RWPE2 (cell line): ENCODE measurements around the gene PEX14.

Source experiments
- ATAC-seq: fragments of 200-7000 bp; cut with Tn5 transposase; 3 replicates; pipeline ENCODE4 v1.9.1; 2021; ENCODE audit warnings: low read depth
- DNase-seq: peaks from one replicate; pipeline ENCODE4 v3.0.0-alpha.2; 2020; ENCODE audit warnings: low spot score
- H3K27ac ChIP-seq: fragments of 450-650 bp; 2 replicates; pipeline ENCODE4 v1.5.1; 2017; ENCODE audit warnings: mild to moderate bottlenecking; ENCODE audit not compliant: poor library complexity, severe bottlenecking
- H3K27me3 ChIP-seq: fragments of 250-450 bp; sonication (Bioruptor Pico); 2 replicates; pipeline ENCODE4 v1.5.1; 2021; ENCODE audit warnings: mild to moderate bottlenecking, moderate library complexity; ENCODE audit not compliant: insufficient read depth, poor library complexity, severe bottlenecking
- H3K36me3 ChIP-seq: fragments of 250-450 bp; sonication (Bioruptor Pico); 2 replicates; pipeline ENCODE4 v1.5.1; 2020; ENCODE audit warnings: low read depth, mild to moderate bottlenecking, moderate library complexity
- H3K4me1 ChIP-seq: fragments of 250-450 bp; sonication (Bioruptor Pico); 2 replicates; pipeline ENCODE4 v1.5.1; 2021; ENCODE audit warnings: mild to moderate bottlenecking, moderate library complexity; ENCODE audit not compliant: insufficient read depth, poor library complexity, severe bottlenecking
- H3K4me3 ChIP-seq: fragments of 250-450 bp; sonication (Bioruptor Pico); 2 replicates; pipeline ENCODE4 v1.5.1; 2021; ENCODE audit warnings: mild to moderate bottlenecking, moderate library complexity; ENCODE audit not compliant: severe bottlenecking
- H3K9me3 ChIP-seq: fragments of 250-450 bp; sonication (Bioruptor Pico); 2 replicates; pipeline ENCODE4 v1.5.1; 2021; ENCODE audit warnings: mild to moderate bottlenecking, moderate library complexity; ENCODE audit not compliant: severe bottlenecking
- TF ChIP-seq, protein P1 (sequence below): fragments of 450-650 bp; IDR thresholded peaks from one replicate; pipeline ENCODE4 v1.5.1; 2017; ENCODE audit warnings: mild to moderate bottlenecking, moderate library complexity; ENCODE audit not compliant: poor library complexity, severe bottlenecking

The PEX14 gene

GRCh38 chr1:10513199-10513598, 38.4 kb downstream of the PEX14 start:
- no peak for DNase-seq
- TF ChIP-seq, protein P1, sequence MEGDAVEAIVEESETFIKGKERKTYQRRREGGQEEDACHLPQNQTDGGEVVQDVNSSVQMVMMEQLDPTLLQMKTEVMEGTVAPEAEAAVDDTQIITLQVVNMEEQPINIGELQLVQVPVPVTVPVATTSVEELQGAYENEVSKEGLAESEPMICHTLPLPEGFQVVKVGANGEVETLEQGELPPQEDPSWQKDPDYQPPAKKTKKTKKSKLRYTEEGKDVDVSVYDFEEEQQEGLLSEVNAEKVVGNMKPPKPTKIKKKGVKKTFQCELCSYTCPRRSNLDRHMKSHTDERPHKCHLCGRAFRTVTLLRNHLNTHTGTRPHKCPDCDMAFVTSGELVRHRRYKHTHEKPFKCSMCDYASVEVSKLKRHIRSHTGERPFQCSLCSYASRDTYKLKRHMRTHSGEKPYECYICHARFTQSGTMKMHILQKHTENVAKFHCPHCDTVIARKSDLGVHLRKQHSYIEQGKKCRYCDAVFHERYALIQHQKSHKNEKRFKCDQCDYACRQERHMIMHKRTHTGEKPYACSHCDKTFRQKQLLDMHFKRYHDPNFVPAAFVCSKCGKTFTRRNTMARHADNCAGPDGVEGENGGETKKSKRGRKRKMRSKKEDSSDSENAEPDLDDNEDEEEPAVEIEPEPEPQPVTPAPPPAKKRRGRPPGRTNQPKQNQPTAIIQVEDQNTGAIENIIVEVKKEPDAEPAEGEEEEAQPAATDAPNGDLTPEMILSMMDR, result no peak
- Histone ChIP-seq H3K36me3 (no peaks in the 10 kb centered on the region; the same call in 1 of the 2 replicates), H3K9me3 (no peaks in the 10 kb centered on the region), H3K4me3 (no peak overlapping the region), H3K27ac (no peak overlapping the region), H3K4me1 (peaks cover 44% of the 10 kb centered on the region), H3K27me3 (no peaks in the 10 kb centered on the region)
- no peak for ATAC-seq

DNA sequence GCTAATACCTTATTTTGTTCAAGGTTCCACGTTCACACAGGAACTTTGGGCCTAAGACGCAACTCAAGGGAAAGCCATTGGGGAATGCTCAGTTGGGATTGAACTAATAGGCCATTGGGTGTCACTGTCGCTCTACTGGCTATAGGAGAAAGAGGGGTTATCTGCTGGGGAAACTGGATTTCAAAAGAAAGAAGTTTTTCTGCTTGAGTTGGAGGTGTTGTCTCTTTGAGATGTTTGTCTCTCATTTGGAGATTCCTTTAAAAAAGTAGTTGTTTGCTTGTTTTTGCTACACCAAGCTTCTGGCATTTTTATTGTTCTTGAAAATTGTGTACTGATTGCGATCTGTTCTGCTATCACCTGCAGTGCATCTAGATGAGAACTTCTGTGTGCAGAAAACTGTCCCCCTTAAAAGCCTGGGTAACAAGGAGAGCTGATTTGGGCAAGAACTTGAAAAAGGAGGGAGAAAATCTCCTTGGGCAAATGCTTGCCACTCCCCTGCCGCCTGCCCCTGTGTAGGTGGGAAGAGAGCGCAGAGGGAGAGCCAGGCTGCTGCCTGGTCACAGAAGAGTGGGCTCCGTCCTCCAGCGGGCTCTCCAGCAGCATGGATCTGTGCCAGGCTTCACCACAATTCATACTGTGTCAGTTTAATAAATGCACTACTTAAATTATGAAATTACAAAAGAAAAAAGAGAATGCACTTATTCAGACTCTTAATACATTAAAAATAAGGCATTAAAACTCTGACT, 39.9 kb downstream of the PEX14 start:
- Histone ChIP-seq H3K27ac (no peak overlapping the region), H3K9me3 (no peaks in the 10 kb centered on the region), H3K36me3 (no peaks in the 10 kb centered on the region; the same call in 1 of the 2 replicates), H3K4me3 (no peak overlapping the region), H3K4me1 (peaks cover 35% of the 10 kb centered on the region), H3K27me3 (no peaks in the 10 kb centered on the region)
- DNase-seq (no peak), ATAC-seq (no peak)
- TF ChIP-seq, protein P1, result peak; percentile 79

- ATAC-seq (no peak), DNase-seq (no peak)
- H3K9me3 ChIP-seq, result no peaks in the 10 kb centered on the region
- no peaks in the 10 kb centered on the region; the same call in 1 of the 2 replicates for H3K36me3 ChIP-seq
- H3K27ac ChIP-seq, result no peak overlapping the region
- H3K4me3 ChIP-seq, result no peak overlapping the region
- TF ChIP-seq, protein P1, result no peak
- H3K4me1 ChIP-seq, result peaks cover 28% of the 10 kb centered on the region
- no peaks in the 10 kb centered on the region for H3K27me3 ChIP-seq
Observed at GRCh38 chr1:10515301-10515975, 40.7 kb downstream of the PEX14 start.

GRCh38 chr1:10515976-10516750, 41.4 kb downstream of the PEX14 start:
- no peaks in the 10 kb centered on the region for H3K27me3 ChIP-seq
- TF ChIP-seq, protein P1, result no peak
- H3K36me3 ChIP-seq, result no peaks in the 10 kb centered on the region; the same call in 1 of the 2 replicates
- no peak overlapping the region for H3K27ac ChIP-seq
- no peaks in the 10 kb centered on the region for H3K9me3 ChIP-seq
- ATAC-seq (no peak), DNase-seq (no peak)
- H3K4me1 ChIP-seq, result peaks cover 22% of the 10 kb centered on the region
- no peak overlapping the region for H3K4me3 ChIP-seq
